Iris pigment epithelial cell (primary cell): ENCODE data around the gene APPBP2.

ENCODE experiments used
- DNase-seq: peaks from one replicate; pipeline ENCODE4 v3.0.0-alpha.2; 2011; ENCODE audit warnings: low read depth

Gene APPBP2

DNA sequence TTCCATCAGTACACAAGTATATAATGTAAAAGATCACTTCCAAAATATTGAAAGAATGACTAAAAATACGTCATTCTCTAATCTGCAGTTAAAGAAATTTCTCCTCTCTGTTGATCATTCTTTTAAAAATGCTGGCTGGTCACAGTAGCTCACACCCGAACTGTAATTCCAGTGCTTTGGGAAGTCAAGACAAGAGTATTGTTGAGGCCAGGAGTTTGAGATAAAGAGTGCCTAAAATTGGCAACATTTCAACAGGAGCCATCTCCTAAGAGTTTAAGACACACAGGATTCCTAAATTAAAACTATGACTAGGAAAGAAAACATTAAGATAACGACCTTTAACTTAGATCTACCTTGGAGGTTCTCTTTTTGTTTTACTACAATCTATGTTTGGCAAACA is 129.6 kb downstream of the APPBP2 start:
- no peak for DNase-seq

DNA sequence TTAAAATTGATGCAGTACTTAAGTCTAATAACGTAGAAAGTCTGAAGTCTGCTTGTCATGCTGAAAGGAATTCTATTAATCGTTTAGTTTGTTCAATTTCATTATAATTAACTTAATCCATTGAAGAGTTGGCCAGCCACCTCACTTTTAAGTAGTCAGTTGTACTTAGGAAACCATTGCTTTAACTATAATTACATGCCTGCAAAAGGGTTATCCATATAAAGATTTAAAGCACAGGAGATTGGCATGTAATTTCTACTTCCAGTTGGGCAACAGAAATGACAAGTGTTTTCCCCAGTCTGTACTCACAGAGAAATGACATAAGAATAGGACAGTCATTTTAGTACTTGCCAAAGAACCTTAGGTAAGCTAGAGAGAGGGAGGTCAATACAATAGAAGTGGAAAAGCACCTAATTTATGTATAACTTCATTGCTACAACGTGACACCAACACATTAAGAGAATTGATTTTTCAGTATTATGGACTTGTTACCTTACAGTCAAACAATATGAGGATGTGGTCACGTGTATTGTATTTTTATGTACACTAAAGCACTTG is 130.5 kb downstream of the APPBP2 start:
- DNase-seq, result no peak

DNA sequence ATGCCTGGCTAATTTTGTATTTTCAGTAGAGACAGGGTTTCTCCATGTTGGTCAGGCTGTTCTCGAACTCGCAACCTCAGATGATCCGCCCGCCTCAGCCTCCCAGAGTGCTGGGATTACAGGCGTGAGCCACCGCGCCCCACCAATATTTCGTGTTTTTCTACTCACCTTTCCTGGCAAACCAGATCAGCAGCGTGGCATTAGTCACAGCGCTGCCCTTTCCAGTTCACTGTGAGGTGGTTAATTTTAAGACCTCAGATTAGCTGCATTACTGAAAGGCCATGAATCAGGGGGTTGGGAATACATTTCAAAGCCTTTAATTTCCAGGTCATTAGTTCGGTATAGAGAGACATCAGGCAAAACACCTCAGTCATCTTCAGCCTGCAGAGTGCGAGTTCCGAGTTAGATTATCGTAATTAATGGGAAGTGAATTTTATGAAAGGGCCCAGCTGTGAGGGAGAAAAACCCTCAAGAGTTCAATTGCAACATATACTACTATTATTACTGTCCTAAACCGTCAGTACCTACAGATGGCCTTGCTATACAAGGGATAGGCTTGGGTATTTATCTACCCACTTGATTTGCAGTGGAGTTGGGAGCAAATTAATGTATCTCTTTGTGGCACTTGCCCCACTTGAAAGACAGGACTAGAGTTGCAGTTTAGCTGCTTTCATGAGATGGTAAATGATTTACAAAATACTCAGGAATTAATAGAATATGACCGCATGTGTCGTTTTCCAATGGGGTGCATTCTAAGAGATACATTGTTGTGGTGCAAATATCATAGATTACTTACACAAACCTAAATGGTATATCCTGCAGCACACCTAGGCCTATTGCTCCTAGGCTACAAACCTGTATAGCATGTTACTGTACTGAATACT is 132.0 kb downstream of the APPBP2 start:
- no peak for DNase-seq
